CD4-positive, alpha-beta memory T cell (primary cell): ENCODE results near the gene TNK2. TPM values are rescaled to one million over a fixed set of nuclear protein-coding genes. Genes with fewer than 3 reads are reported as not detected.

Experiments used
- CTCF ChIA-PET: fragments of 350-600 bp; sonication (Branson Sonifier 250); formaldehyde crosslinking; loops from one replicate; lab custom pipeline; 2021; ENCODE audit warnings: inconsistent platforms; ENCODE audit not compliant: partially characterized antibody; lab: Charles Lee
- POLR2A ChIA-PET: fragments of 350-600 bp; sonication (Branson Sonifier 250); formaldehyde crosslinking; loops from one replicate; lab custom pipeline; 2021; ENCODE audit not compliant: partially characterized antibody; lab: Charles Lee
- DNase-seq, 5 donors: peaks; one replicate each; pipeline versions ENCODE4 v3.0.0 to v3.0.0-alpha.2; 2020 to 2022; ENCODE audit warnings: mixed read lengths in 1 of 5
- H3K27ac ChIP-seq: one replicate; pipeline ENCODE4 v1.7.0; 2013; ENCODE audit warnings: low read depth, low read length
- H3K27me3 ChIP-seq: 2 replicates; pipeline ENCODE4 v1.7.0; 2013; ENCODE audit warnings: mild to moderate bottlenecking, low read length, moderate library complexity; ENCODE audit not compliant: insufficient read depth
- H3K36me3 ChIP-seq: 2 replicates; pipeline ENCODE4 v1.7.0; 2013; ENCODE audit warnings: mild to moderate bottlenecking, low read length, moderate library complexity; ENCODE audit not compliant: insufficient read depth
- H3K4me1 ChIP-seq: 2 replicates; pipeline ENCODE4 v1.7.0; 2013; ENCODE audit warnings: mild to moderate bottlenecking, low read length, moderate library complexity; ENCODE audit not compliant: insufficient read depth
- H3K4me3 ChIP-seq, 2 donors: one replicate each; pipeline ENCODE4 v1.7.0; 2013; ENCODE audit warnings: low read length in 2 of 2, mild to moderate bottlenecking in 1 of 2
- H3K9me3 ChIP-seq, 2 donors: one replicate each; pipeline ENCODE4 v1.7.0; 2013; ENCODE audit warnings: low read length in 2 of 2, control low read depth in 1 of 2; ENCODE audit not compliant: control insufficient read depth in 1 of 2
- H3K27ac Mint-ChIP-seq, 7 donors: one replicate each; pipeline ENCODE4 v1.8.0; 2020 to 2021; ENCODE audit warnings: mixed read lengths in 7 of 7, mild to moderate bottlenecking in 6 of 7, inconsistent platforms in 3 of 7, moderate library complexity in 3 of 7
- H3K27me3 Mint-ChIP-seq, 2 donors: one replicate each; pipeline ENCODE4 v1.8.0; 2020 to 2021; ENCODE audit warnings: mixed read lengths in 2 of 2
- H3K36me3 Mint-ChIP-seq, 2 donors: one replicate each; pipeline ENCODE4 v1.8.0; 2020 to 2021; ENCODE audit warnings: mixed read lengths in 2 of 2, inconsistent platforms in 1 of 2, mild to moderate bottlenecking in 1 of 2
- H3K4me1 Mint-ChIP-seq, 4 donors: one replicate each; pipeline ENCODE4 v1.8.0; 2020 to 2021; ENCODE audit warnings: mixed read lengths in 4 of 4, mild to moderate bottlenecking in 1 of 4
- H3K4me3 Mint-ChIP-seq, 8 donors: one replicate each; pipeline ENCODE4 v1.8.0; 2020 to 2021; ENCODE audit warnings: mixed read lengths in 8 of 8, mild to moderate bottlenecking in 7 of 8, moderate library complexity in 6 of 8, inconsistent platforms in 3 of 8
- H3K9me3 Mint-ChIP-seq, 8 donors: one replicate each; pipeline ENCODE4 v1.8.0; 2020 to 2021; ENCODE audit warnings: mixed read lengths in 8 of 8, mild to moderate bottlenecking in 5 of 8, inconsistent platforms in 3 of 8, moderate library complexity in 1 of 8
- intact Hi-C: fragments of 100-400 bp; cut with micrococcal nuclease; formaldehyde crosslinking; loops from one replicate; pipeline ENCODE4 v1.15.1; 2023
- polyA plus RNA-seq, 2 donors: library from polyadenylated mRNA; unstranded; fragments of 300-500 nt; fragmentation: Illumina TruSeq; gene quantifications; one replicate each; pipeline ENCODE4 v1.2.3, GENCODE V29; 2021
- total RNA-seq, 2 experiments: library from RNA; stranded (reverse); gene quantifications; one replicate each; pipeline ENCODE4 v1.2.3, GENCODE V29; 2021

Gene TNK2
- total and polyA plus RNA-seq, 4 experiments from 2014 or later, result 0.18 to 164 (median 69.9) TPM

DNA sequence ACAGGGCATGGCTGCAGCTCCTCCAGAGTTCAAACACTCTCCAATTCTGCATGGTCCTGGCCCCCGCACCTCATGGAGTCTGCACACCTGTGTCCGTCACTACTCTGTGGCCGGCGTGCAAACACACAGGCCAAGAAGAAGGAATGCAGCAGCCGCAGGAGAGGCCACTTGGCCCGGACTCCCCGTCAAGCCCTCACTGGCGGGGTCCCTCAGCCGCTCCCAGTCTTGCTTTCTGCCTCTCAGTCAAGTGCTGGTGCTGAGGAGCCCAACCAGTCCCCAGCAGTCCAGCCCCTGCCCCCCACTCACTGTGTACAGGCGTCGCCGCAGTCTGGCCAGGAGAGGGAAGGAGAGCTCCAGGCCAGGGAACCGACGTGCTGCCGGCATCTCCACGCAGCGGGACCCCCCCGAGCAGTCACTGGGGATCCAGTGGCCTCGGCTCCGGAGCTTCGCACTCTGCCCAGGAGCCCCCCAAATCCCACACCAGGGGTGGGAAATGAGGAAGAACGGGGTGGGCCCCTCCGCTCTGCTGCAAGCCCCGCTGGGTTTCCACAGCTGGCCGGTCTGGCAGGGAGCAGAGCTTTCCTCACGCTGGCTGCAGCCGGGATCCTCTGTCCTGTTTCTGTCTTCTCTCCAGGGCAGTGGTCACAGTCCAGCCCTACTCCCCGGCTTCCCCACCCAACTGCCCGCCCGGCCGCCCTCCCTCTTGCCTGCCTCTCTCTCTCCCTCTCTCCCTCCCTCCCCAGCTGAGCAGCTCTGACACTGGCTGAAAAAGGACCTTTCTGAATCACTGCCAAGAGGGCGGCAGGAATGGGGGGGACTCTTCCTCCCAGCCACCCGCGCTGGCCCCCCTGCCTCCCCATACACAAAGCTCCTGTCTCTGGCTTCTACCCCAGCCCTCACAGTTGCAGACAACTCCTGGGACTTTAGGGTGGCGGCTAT, 16.0 kb downstream of the TNK2 start:
- no peak overlapping the region for H3K27ac ChIP-seq
- intact Hi-C loops, result no loop called here
- DNase-seq, result no peak
- CTCF ChIA-PET, result interaction anchor here (1.2 to 16.3 kb wide), 6 partner anchors 20 to 42 kb away, joined by 3 to 479 read pairs (median 22); partner anchors contain the start of gene TNK2
- H3K9me3 ChIP-seq, result no peaks in the 10 kb centered on the region
- H3K27ac Mint-ChIP-seq, result no peak overlapping the region
- H3K36me3 Mint-ChIP-seq, result peaks cover 4 to 20% of the 10 kb centered on the region in 2 donors
- peaks cover 8% of the 10 kb centered on the region for H3K36me3 ChIP-seq
- H3K4me3 Mint-ChIP-seq, result no peak overlapping the region
- no peaks in the 10 kb centered on the region for H3K27me3 Mint-ChIP-seq
- POLR2A ChIA-PET, result interaction anchor here (1.1 to 9.0 kb wide), 3 partner anchors 15 to 21 kb away, joined by 3 to 245 read pairs (median 73); partner anchors contain the start of gene TNK2
- H3K4me1 ChIP-seq, result peaks cover 34% of the 10 kb centered on the region
- no peaks in the 10 kb centered on the region for H3K27me3 ChIP-seq
- peaks cover 17 to 41% (median 21%) of the 10 kb centered on the region in 4 donors for H3K4me1 Mint-ChIP-seq
- H3K9me3 Mint-ChIP-seq, result no peaks in the 10 kb centered on the region
- no peak overlapping the region for H3K4me3 ChIP-seq

DNA sequence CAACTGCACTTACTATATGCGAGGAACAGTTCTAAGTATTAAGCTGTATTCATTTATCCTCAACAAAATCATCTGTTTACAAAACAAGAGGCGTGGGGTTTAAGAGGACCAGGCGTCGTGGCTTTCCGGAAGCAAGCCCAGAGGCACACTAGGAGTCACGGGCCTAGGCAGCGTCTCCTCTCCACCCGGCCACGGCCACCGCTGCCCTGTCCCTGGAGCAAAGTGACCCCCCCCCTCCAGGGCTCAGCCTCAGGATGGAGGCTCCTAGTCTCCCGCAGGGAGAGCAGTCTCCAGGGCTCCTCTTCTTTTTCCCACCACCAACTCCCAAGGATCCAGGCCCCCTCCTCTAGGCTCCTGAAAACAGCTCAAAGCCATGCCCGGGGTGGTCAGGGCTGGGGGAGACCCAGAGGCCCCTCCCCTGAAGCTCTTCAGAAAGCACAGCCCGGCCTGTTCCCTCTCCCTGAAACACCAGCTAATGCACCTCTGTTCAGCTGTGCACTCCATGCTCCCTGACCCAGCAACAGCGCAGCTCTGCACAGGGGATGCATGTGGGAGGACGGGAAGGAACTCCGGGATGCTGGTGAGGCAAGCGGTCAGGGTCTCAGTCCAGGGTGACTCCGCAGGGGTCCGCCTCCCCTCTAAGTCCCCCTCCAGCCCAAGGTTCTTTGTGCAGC, 16.8 kb downstream of the TNK2 start:
- Mint-ChIP-seq H3K27ac (peak overlapping the region in 2 of 7 donors; percentile 35 to 47), H3K9me3 (no peaks in the 10 kb centered on the region), H3K4me1 (peaks cover 10 to 33% (median 15%) of the 10 kb centered on the region in 4 donors), H3K36me3 (peaks cover 4 to 25% of the 10 kb centered on the region in 2 donors), H3K27me3 (no peaks in the 10 kb centered on the region), H3K4me3 (no peak overlapping the region)
- Histone ChIP-seq H3K36me3 (peaks cover 8% of the 10 kb centered on the region), H3K27ac (no peak overlapping the region), H3K27me3 (no peaks in the 10 kb centered on the region), H3K9me3 (no peaks in the 10 kb centered on the region), H3K4me3 (no peak overlapping the region), H3K4me1 (peaks cover 25% of the 10 kb centered on the region)
- ChIA-PET POLR2A (interaction anchor here (1.1 to 9.0 kb wide), 2 partner anchors 15 to 16 kb away, joined by 3 to 245 read pairs; partner anchors contain the start of gene TNK2), CTCF (interaction anchor here (1.2 to 16.3 kb wide), 5 partner anchors 21 to 41 kb away, joined by 3 to 479 read pairs (median 5); partner anchors contain the start of gene TNK2)
- DNase-seq, result no peak
- intact Hi-C loops, result no loop called here

DNA sequence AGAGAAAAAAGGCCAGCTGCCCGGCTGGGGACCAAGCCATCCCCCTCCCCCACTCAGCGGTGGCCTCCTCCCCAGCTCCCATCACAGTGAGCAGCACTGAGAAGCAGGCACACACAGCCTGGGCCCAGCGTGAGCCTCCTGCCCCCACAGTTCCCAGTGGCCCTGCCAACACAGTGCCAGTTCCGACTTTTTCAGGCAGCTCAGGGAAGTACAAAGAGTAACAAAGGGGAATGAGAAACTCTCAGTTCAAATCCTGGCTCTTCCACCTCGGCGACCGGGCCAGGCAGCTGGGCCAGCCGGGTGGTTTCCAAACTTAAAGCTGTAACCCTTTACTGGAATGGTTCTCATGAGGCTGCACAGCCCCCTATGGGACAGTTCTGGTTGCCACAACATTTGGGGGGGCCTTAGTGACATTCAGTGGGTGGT, 18.5 kb downstream of the TNK2 start:
- ChIA-PET POLR2A (interaction anchor here (1.3 to 1.6 kb wide), 2 partner anchors 11 to 17 kb away, joined by 5 to 8 read pairs; no protein-coding TSS in a partner anchor), CTCF (interaction anchor here (1.1 to 16.3 kb wide), 4 partner anchors 22 to 39 kb away, joined by 3 to 479 read pairs (median 10); partner anchors contain the start of gene TNK2)
- Mint-ChIP-seq H3K4me1 (peaks cover 6 to 33% (median 10%) of the 10 kb centered on the region in 4 donors), H3K27me3 (no peaks in the 10 kb centered on the region), H3K4me3 (no peak overlapping the region), H3K27ac (peak overlapping the region in 2 of 7 donors; percentile 15 to 36), H3K36me3 (peaks cover 4 to 31% of the 10 kb centered on the region in 2 donors), H3K9me3 (no peaks in the 10 kb centered on the region)
- intact Hi-C loops, result no loop called here
- H3K4me1 ChIP-seq, result peaks cover 19% of the 10 kb centered on the region
- H3K27ac ChIP-seq, result no peak overlapping the region
- DNase-seq, result no peak
- H3K9me3 ChIP-seq, result no peaks in the 10 kb centered on the region
- H3K4me3 ChIP-seq, result no peak overlapping the region
- H3K27me3 ChIP-seq, result no peaks in the 10 kb centered on the region
- H3K36me3 ChIP-seq, result peaks cover 8% of the 10 kb centered on the region

DNA sequence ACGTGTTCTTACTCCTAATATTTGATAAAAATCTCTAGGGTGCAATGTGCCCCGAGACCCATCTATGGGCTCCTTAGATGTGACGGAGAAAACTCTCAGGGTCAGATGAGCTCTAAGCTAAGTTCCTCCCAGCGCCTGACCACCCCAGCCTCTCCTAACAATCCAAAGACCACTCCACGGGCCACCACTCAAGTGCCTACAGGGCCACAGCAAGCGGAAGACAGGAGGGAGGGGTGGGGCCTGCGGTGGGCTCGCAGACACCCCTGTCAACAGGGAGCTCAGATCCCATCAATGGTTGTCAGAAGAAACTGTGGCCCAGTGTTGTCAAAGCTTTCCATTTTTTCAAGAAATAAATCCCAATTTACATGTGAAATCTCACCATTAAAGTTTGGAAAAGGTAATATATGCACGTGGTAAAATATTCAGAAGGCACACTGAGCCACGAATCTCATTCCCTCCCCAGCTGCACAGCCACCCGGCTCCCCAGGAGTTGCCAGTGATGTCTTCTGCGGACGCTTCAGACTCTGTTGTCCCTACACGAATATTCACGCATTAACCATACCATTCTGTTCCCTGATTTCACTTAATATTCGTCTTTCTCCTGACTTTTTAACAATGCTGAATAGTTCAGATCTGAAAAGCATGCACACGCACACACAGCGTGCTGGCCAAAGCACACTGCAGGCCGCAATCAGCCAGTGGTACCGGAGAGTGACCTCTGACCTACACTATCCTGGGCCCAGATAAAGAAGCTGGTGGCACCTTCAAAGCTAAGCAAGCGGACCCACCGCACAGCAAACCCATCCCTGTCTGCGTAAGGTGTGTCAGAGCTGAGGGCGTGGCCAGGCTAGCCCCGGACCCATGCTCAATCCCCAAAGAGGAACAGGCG, 19.1 kb downstream of the TNK2 start:
- intact Hi-C loops, result no loop called here
- POLR2A ChIA-PET, result interaction anchor here (1.3 to 1.6 kb wide), 2 partner anchors 11 to 18 kb away, joined by 5 to 8 read pairs; no protein-coding TSS in a partner anchor
- Histone ChIP-seq H3K36me3 (peaks cover 12% of the 10 kb centered on the region), H3K9me3 (no peaks in the 10 kb centered on the region), H3K27me3 (no peaks in the 10 kb centered on the region), H3K27ac (no peak overlapping the region), H3K4me3 (no peak overlapping the region), H3K4me1 (peaks cover 12% of the 10 kb centered on the region)
- H3K36me3 Mint-ChIP-seq, result peaks cover 4 to 26% of the 10 kb centered on the region in 2 donors
- no peaks in the 10 kb centered on the region for H3K9me3 Mint-ChIP-seq
- peak overlapping the region in 3 of 7 donors; percentile 5 to 70 (median 15) for H3K27ac Mint-ChIP-seq
- no peak for DNase-seq
- H3K4me3 Mint-ChIP-seq, result no peak overlapping the region
- H3K4me1 Mint-ChIP-seq, result peaks cover 0 to 27% (median 6%) of the 10 kb centered on the region in 4 donors
- CTCF ChIA-PET, result interaction anchor here (0.8 to 16.3 kb wide), 5 partner anchors 23 to 39 kb away, joined by 3 to 479 read pairs (median 7); partner anchors contain the start of gene TNK2
- no peaks in the 10 kb centered on the region for H3K27me3 Mint-ChIP-seq

DNA sequence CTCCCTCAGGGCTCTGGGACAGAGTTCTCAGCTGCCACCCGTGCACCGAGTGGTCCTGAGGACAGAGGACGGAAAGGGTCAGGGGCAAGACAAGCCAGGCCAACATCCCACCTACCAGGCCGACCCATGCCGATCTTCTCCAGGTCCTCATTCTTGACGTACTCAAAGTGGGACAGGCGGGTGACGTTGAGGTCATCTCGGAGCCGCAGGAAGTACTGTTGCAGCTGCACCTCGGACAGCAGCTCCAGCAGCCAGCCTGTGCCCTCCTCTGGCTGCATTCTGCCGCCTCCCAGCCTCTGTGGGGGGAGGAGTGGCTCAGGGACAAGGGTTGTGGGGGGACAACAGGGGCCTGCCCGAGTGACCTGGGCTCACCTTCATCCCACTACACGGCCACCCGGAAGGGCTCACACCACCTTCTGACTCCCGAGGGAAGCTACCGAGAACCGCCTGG, 20.0 kb downstream of the TNK2 start:
- CTCF ChIA-PET, result interaction anchor here (0.8 to 16.3 kb wide), 3 partner anchors 24 to 29 kb away, joined by 3 to 479 read pairs (median 12); partner anchors contain the start of gene TNK2
- H3K9me3 Mint-ChIP-seq, result no peaks in the 10 kb centered on the region

DNA sequence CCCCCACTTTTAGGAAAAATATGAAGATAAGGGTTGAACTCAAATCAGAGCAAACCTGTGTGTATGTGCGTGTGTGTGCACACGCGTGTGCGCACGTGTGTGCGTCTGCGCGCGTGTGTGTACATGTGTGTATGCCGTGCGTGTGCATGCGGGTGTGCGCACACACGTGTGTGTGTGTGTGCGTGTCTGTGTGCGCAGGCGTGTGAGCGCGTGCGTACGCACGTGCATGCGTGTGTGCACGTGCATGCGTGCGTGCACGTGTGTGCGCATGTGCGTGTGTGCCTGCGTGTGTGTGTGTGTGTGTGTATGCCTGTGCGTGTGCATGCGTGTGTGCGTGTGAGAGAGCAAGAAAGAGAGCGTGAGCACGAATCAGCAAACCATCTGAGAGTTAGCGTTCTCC, 20.7 kb downstream of the TNK2 start:
- H3K9me3 ChIP-seq, result no peaks in the 10 kb centered on the region
- Mint-ChIP-seq H3K4me3 (no peak overlapping the region), H3K4me1 (peaks cover 0 to 22% (median 5%) of the 10 kb centered on the region in 4 donors), H3K27ac (no peak overlapping the region), H3K27me3 (no peaks in the 10 kb centered on the region), H3K9me3 (no peaks in the 10 kb centered on the region), H3K36me3 (peaks cover 11 to 34% of the 10 kb centered on the region in 2 donors)
- H3K27me3 ChIP-seq, result no peaks in the 10 kb centered on the region
- H3K36me3 ChIP-seq, result peaks cover 14% of the 10 kb centered on the region
- CTCF ChIA-PET, result interaction anchor here (1.4 kb wide), 1 partner anchor 8 kb away, joined by 4 read pairs; no protein-coding TSS in a partner anchor
- intact Hi-C loops, result no loop called here
- H3K27ac ChIP-seq, result no peak overlapping the region
- H3K4me1 ChIP-seq, result no peaks in the 10 kb centered on the region
- POLR2A ChIA-PET, result no interaction called here
- H3K4me3 ChIP-seq, result no peak overlapping the region
- DNase-seq, result no peak

More for the DNA sequence above, 20.0 kb downstream of the TNK2 start:
- Mint-ChIP-seq H3K27ac (peak overlapping the region in 1 of 7 donors; percentile 46), H3K4me3 (no peak overlapping the region), H3K4me1 (peaks cover 0 to 22% (median 5%) of the 10 kb centered on the region in 4 donors), H3K36me3 (peaks cover 9 to 31% of the 10 kb centered on the region in 2 donors), H3K27me3 (no peaks in the 10 kb centered on the region)
- Histone ChIP-seq H3K4me1 (peaks cover 4% of the 10 kb centered on the region), H3K4me3 (no peak overlapping the region), H3K27ac (no peak overlapping the region), H3K36me3 (peaks cover 12% of the 10 kb centered on the region), H3K9me3 (no peaks in the 10 kb centered on the region), H3K27me3 (no peaks in the 10 kb centered on the region)
- intact Hi-C loops, result no loop called here
- POLR2A ChIA-PET, result no interaction called here
- no peak for DNase-seq
